Measurements from ENCODE around the gene TRPT1. TPM values are rescaled to one million over a fixed set of nuclear protein-coding genes. Genes with fewer than 3 reads are reported as not detected.
"Not testable (repeated sequence)": the region's sequence is repeated elsewhere in the genome, so short reads cannot be mapped to it uniquely, and the experiment has no call there.

TRPT1 gene
- total RNA-seq, 2 experiments from 2014 or later, result 30.4 to 35.6 TPM

DNA sequence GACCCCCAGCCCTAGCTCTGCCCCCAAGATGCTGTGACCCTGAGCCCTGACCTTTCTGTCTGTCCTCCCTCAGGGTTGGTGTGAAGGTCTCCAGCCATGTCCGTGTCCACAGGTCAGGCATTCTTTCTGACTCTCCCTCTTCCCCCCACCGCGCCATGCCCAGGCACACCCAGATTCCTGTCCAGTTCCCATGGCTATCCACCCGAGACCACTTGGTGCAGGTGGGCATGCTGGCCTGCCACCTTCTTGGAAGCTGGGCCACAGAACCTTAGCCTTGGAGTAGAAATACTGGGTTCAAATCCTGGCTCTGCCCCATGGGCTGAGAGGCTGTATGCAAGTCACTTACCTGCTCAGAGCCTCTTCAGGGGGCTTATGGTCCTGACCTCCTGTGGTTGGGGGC, 23.1 kb upstream of the TRPT1 start:
- Mint-ChIP-seq H3K4me1 (ENCODE audit: low read depth) (peaks cover 21% of the 10 kb centered on the region), H3K9me3 (no peaks in the 10 kb centered on the region), H3K36me3 (no peaks in the 10 kb centered on the region), H3K27me3 (no peaks in the 10 kb centered on the region), H3K4me3 (no peak overlapping the region), H3K27ac (no peak overlapping the region)
- POLR2A ChIA-PET, result interaction anchor here (1.5 to 2.6 kb wide), 2 partner anchors 20 to 22 kb away, joined by 3 to 8 read pairs; no protein-coding TSS in a partner anchor
- CTCF ChIA-PET, result interaction anchor here (0.6 to 3.8 kb wide), 3 partner anchors 22 to 55 kb away, joined by 4 to 29 read pairs (median 12); partner anchors contain the start of gene CATSPERZ
- intact Hi-C loops (cut with micrococcal nuclease), result loop anchor here (10.0 kb wide), 1 partner anchor 866 kb away; the partner anchor contains the start of genes TM7SF2 and ZNHIT2
- DNase-seq, result no peak

DNA sequence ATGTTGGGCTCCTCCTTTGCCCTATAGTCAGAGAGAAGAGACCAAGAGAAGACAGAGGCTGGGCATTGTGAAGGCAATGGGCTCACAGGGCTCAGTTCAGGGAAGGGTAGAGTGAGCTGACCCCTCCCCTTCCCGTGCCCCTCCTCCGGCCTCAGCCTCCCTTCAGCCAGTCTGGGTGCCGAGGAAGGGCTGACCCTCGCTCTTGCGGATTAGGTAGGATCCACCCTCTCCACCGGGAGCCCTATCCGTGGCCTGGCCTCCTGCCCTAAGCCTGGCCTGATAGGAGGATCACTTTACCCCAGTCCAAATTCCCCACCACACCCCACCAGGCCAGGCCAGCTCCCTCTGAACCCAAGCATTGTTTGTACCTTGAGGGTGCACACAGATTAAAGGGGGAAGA, 22.6 kb upstream of the TRPT1 start:
- Mint-ChIP-seq H3K9me3 (no peaks in the 10 kb centered on the region), H3K27ac (no peak overlapping the region), H3K36me3 (peaks cover 4% of the 10 kb centered on the region), H3K4me1 (ENCODE audit: low read depth) (peaks cover 25% of the 10 kb centered on the region), H3K4me3 (no peak overlapping the region), H3K27me3 (no peaks in the 10 kb centered on the region)
- no peak for DNase-seq
- POLR2A ChIA-PET, result interaction anchor here (0.9 to 2.6 kb wide), 3 partner anchors 20 to 63 kb away, joined by 3 to 8 read pairs (median 3); partner anchors contain the start of gene STIP1
- CTCF ChIA-PET, result no interaction called here
- intact Hi-C loops (cut with micrococcal nuclease), result loop anchor here (10.0 kb wide), 1 partner anchor 866 kb away; the partner anchor contains the start of genes TM7SF2 and ZNHIT2

DNA sequence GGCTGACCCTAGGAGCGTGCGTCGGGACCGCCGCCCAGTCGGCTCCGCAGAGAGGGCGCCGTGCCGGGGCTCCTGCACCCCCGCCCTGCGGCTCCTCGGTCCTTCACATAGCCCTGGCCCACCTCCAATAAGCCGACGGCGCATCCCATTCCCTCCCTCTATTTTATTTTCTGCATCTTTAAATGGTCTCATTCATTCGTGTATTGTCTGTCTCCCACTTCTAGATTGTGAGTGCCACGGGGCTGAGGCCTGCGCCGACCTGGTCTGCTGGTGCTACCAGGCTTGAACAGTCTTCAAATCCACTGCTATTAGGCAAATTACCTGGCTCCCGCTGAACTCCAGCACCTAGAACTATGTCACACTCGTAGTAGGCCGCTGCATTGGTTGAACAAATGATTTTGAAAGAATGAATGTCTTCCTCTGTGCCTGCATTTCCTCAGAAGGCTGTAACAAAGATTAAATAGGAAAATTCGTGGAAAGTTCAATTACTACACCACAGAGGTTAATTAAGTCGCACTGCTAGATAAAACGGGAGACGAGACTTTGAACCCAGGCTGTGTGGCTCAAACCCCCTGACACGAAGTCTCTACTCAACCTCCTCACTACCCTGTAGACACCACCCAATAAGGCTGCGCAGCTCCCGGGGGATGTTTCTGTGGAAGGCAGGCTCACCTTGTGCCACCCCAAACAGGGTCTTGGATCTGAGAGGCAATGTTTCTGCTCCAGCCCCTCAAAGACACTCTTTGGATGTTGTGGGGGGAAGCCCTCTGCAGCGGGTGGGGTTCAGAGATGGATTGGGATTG, 21.9 kb upstream of the TRPT1 start:
- intact Hi-C loops (cut with micrococcal nuclease), result loop anchor here (10.0 kb wide), 1 partner anchor 867 kb away; the partner anchor contains the start of genes TM7SF2 and ZNHIT2
- Mint-ChIP-seq H3K27ac (no peak overlapping the region), H3K27me3 (no peaks in the 10 kb centered on the region), H3K4me1 (ENCODE audit: low read depth) (peaks cover 32% of the 10 kb centered on the region), H3K9me3 (no peaks in the 10 kb centered on the region), H3K4me3 (peak overlapping the region; percentile 44), H3K36me3 (peaks cover 9% of the 10 kb centered on the region)
- no peak for DNase-seq
- ChIA-PET CTCF (interaction anchor here (1.1 to 5.0 kb wide), 4 partner anchors 21 to 56 kb away, joined by 3 to 28 read pairs (median 14); partner anchors contain the start of genes CATSPERZ and ESRRA), POLR2A (interaction anchor here (0.9 to 2.4 kb wide), 4 partner anchors 21 to 70 kb away, joined by 3 to 13 read pairs (median 4); partner anchors contain the start of genes ESRRA, PRDX5, STIP1 and TRMT112)

DNA sequence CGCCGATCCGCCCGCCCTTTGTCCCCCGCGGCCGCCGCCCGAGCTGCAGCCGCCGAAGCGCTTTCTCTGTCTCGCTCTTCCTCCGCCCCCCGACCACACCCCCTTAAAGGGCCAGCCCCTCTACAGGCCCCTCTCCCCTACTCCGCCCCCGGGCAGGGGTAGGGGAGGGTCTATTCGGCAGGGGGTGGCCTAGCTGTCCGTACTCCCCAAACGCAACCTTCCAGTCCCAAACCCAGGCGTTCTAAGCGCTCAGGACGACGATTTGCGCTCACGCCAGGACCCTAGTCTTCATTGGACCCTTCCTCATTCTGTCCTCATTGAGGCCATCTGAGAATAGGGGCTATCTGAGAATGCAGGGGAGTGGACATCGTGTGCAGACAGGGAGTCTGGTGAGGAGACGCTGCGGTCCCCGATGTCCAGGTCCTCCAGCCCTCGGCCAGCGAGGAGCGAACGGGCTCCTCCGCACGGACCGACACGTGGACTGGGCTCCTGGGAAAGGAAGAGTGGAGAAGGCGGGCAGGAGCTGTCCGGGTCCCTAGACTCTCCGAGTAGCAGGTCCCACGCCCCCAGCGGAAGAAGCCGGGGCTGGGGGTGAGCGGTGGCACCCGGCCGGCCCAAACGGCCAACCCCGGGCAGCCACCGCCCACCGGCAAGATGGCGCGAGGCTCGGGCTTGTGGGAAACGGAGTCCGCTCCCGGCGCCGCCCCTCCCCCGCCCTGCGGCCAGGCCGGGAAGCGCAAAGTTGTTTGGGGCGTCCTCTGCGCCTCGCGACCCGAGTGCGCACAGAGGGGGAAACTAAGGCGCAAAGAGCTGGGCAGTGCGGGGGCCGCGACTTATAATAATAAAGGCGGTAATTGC, 21.1 kb upstream of the TRPT1 start, which contains the start of gene PPP1R14B:
PPP1R14B (minus strand) TSS at position 73 of the 858 bp plus-strand sequence. CDS start 270 bp downstream, outside the sequence.
- H3K9me3 Mint-ChIP-seq, result no peaks in the 10 kb centered on the region
- ChIA-PET POLR2A (interaction anchor here (0.6 to 3.0 kb wide), 11 partner anchors 13 to 1365 kb away, joined by 3 to 22 read pairs (median 6); partner anchors contain the start of genes BAD, CCDC88B, ESRRA and FERMT3), CTCF (interaction anchor here (0.6 to 5.0 kb wide), 8 partner anchors 16 to 85 kb away, joined by 3 to 28 read pairs (median 5); partner anchors contain the start of genes CATSPERZ and ESRRA)
- intact Hi-C loops (cut with micrococcal nuclease), result loop anchor here (1.0 to 10.0 kb wide), 3 partner anchors 23 to 868 kb away; partner anchors contain the start of genes TM7SF2 and ZNHIT2
- H3K4me1 Mint-ChIP-seq (ENCODE audit: low read depth), result peaks cover 36% of the 10 kb centered on the region
- peaks cover 10% of the 10 kb centered on the region for H3K36me3 Mint-ChIP-seq
- H3K4me3 Mint-ChIP-seq, result peak within 1 kb of the TSS; percentile 91
- H3K27ac Mint-ChIP-seq, result peak within 1 kb of the TSS; percentile 90
- H3K27me3 Mint-ChIP-seq, result no peaks in the 10 kb centered on the region
- peak; percentile 88 for DNase-seq

DNA sequence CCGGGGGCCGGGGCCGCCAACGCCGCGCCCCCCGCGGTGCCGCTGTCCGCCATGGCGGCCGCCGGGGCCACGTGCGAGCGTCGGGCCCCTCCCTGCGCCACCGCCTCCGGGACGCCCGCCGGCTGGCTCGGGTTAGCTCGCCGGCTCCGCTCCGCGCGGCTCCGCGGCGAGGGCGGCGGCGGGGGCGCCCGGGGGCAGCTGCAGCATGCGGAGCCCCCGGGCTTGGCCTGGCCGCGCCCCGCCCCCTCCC, 20.6 kb upstream of the TRPT1 start:
- not testable (repeated sequence) for H3K9me3 Mint-ChIP-seq, H3K27ac Mint-ChIP-seq, DNase-seq, H3K27me3 Mint-ChIP-seq
- H3K36me3 Mint-ChIP-seq, result peaks cover 10% of the 10 kb centered on the region
- peak overlapping the region; percentile 78 for H3K4me3 Mint-ChIP-seq
- POLR2A ChIA-PET, result interaction anchor here (0.6 to 3.0 kb wide), 11 partner anchors 13 to 1364 kb away, joined by 3 to 22 read pairs (median 6); partner anchors contain the start of genes BAD, CCDC88B, ESRRA and FERMT3
- intact Hi-C loops (cut with micrococcal nuclease), result loop anchor here (1.0 to 10.0 kb wide), 3 partner anchors 24 to 868 kb away; partner anchors contain the start of genes TM7SF2 and ZNHIT2
- CTCF ChIA-PET, result interaction anchor here (0.6 to 5.0 kb wide), 7 partner anchors 17 to 85 kb away, joined by 3 to 28 read pairs (median 6); partner anchors contain the start of genes CATSPERZ and ESRRA
- H3K4me1 Mint-ChIP-seq (ENCODE audit: low read depth), result peaks cover 31% of the 10 kb centered on the region

DNA sequence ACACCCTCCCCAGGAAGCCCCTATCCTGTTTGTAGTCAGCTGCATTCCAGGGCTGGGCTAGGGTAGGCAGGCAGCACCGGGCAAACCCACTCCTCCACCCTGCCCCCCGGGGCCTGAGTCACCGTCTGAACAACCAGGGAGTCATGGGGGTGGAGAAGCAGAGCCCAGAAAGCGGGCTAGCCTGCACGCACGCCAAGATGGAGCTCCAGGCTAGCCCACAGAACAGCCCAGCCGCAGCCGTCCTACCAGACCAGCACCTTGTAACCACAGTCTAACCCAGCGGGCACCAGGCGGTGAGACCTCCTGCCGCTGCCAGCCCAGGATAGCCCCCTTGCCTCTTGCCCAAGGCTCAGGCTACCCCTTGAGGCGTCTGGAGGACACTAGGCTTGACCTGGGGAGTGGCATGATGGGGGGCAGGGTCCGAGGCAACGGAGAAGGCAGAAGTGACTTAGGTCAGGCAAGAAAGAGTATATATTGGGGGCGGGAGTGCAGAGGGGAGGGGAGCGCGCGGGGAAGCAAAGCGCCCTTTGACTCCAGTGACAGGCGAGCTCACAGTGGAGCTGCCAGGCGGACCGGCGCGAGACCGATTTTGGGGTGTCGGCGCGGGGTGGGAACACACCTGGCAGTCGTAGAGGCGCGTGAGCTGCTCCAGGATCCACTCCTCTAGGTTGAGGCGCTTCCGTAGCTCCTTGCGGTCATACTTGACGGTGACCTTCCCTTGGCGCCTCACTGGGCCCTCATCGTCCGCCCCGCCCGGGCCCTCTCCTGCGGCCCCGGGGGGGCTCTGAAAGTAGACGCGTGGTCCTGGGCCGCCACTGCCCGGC, 20.0 kb upstream of the TRPT1 start:
- Mint-ChIP-seq H3K27ac (peak overlapping the region; percentile 90), H3K4me3 (peak overlapping the region; percentile 91), H3K27me3 (no peaks in the 10 kb centered on the region), H3K36me3 (peaks cover 10% of the 10 kb centered on the region), H3K9me3 (no peaks in the 10 kb centered on the region), H3K4me1 (ENCODE audit: low read depth) (peaks cover 31% of the 10 kb centered on the region)
- ChIA-PET POLR2A (interaction anchor here (0.6 to 3.0 kb wide), 11 partner anchors 19 to 1327 kb away, joined by 3 to 22 read pairs (median 6); partner anchors contain the start of genes BAD, CCDC88B, FERMT3 and GPR137), CTCF (interaction anchor here (0.6 to 5.0 kb wide), 9 partner anchors 11 to 86 kb away, joined by 3 to 28 read pairs (median 5); partner anchors contain the start of genes CATSPERZ and ESRRA)
- peak; percentile 89 for DNase-seq
- intact Hi-C loops (cut with micrococcal nuclease), result loop anchor here (1.0 to 10.0 kb wide), 3 partner anchors 24 to 869 kb away; partner anchors contain the start of genes TM7SF2 and ZNHIT2

DNA sequence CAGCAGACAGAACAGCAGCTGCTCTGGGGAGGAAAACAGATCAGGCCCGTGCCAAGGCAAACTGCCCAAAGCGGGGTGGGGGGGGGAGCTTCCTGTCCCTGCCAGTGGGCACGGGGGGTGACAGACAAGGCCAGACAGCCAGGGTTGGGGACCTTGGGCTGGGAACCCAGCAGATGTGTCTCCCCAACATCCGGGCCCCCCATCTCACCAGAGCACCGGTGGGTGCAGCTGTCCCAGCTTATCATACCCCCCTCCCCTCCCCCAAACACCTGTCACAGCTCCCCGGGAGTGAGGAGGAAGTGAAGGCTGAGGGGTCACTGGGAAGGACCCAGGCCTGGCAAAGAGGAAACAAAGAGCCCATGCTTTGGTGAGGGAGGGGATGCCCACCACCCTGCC, 19.4 kb upstream of the TRPT1 start:
- Mint-ChIP-seq H3K36me3 (peaks cover 11% of the 10 kb centered on the region), H3K4me1 (ENCODE audit: low read depth) (peaks cover 31% of the 10 kb centered on the region), H3K27ac (peak overlapping the region; percentile 90), H3K9me3 (no peaks in the 10 kb centered on the region), H3K4me3 (peak overlapping the region; percentile 91), H3K27me3 (no peaks in the 10 kb centered on the region)
- intact Hi-C loops (cut with micrococcal nuclease), result loop anchor here (10.0 kb wide), 1 partner anchor 869 kb away; the partner anchor contains the start of genes TM7SF2 and ZNHIT2
- POLR2A ChIA-PET, result interaction anchor here (0.6 to 3.0 kb wide), 10 partner anchors 19 to 1328 kb away, joined by 3 to 22 read pairs (median 7); partner anchors contain the start of genes BAD, FERMT3, GPR137 and NUDT22
- CTCF ChIA-PET, result interaction anchor here (0.6 to 5.0 kb wide), 8 partner anchors 10 to 59 kb away, joined by 3 to 28 read pairs (median 6); partner anchors contain the start of genes CATSPERZ and ESRRA
- DNase-seq, result peak; percentile 44

DNA sequence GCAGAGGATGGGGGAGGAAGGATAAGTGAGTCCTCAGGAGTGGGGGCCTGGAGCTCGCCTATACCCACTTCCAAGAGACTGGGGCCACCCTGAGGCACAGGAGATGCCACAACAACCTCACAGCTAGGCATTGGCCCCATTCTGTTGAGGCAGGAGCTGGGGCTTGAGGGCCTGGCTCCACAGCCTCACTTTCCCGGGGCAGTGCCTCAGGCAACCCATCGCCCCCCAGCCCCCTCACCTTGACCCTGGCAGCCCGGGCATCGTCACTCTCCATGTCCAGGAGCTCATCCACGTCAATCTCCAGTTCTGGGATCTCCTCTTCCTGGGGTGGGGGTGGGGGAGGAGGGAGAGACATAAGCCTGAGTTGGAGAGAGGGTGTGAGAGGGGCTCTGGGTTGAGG, 19.0 kb upstream of the TRPT1 start:
- H3K27me3 Mint-ChIP-seq, result no peaks in the 10 kb centered on the region
- intact Hi-C loops (cut with micrococcal nuclease), result loop anchor here (10.0 kb wide), 1 partner anchor 870 kb away; the partner anchor contains the start of genes TM7SF2 and ZNHIT2
- peaks cover 14% of the 10 kb centered on the region for H3K36me3 Mint-ChIP-seq
- peaks cover 34% of the 10 kb centered on the region for H3K4me1 Mint-ChIP-seq (ENCODE audit: low read depth)
- POLR2A ChIA-PET, result interaction anchor here (0.6 to 3.0 kb wide), 7 partner anchors 22 to 1328 kb away, joined by 3 to 22 read pairs (median 5); partner anchors contain the start of genes FERMT3 and STIP1
- peak overlapping the region; percentile 91 for H3K4me3 Mint-ChIP-seq
- H3K9me3 Mint-ChIP-seq, result no peaks in the 10 kb centered on the region
- peak overlapping the region; percentile 90 for H3K27ac Mint-ChIP-seq
- CTCF ChIA-PET, result interaction anchor here (0.6 to 5.0 kb wide), 4 partner anchors 40 to 59 kb away, joined by 3 to 28 read pairs (median 14); partner anchors contain the start of genes CATSPERZ and ESRRA
- no peak for DNase-seq

DNA sequence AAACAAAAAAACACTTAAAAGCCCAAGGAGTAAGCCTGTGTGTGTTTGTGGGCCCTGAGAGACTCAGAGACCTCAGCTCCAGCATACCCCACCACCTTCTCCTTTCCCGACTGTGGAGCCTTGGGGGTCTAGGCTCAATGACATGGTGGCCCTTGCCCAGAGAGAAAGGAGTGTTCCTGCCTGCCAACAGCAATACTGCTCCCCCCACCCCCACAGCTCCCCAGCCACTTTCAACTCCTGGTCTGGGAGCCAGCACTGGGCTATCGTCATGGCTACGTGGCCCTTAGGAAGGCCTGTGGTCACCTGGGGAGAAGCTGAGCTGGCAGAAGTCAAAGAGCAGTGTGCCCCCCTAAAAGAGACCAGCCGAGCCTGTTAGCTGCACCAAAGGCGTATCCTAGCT, 18.1 kb upstream of the TRPT1 start:
- intact Hi-C loops (cut with micrococcal nuclease), result loop anchor here (10.0 kb wide), 1 partner anchor 871 kb away; the partner anchor contains the start of genes TM7SF2 and ZNHIT2
- DNase-seq, result no peak

More for the DNA sequence above, 18.1 kb upstream of the TRPT1 start:
- H3K4me1 Mint-ChIP-seq (ENCODE audit: low read depth), result peaks cover 35% of the 10 kb centered on the region
- ChIA-PET CTCF (interaction anchor here (0.8 to 5.0 kb wide), 4 partner anchors 7 to 298 kb away, joined by 4 to 28 read pairs (median 17); partner anchors contain the start of genes CATSPERZ, ESRRA and PLCB3), POLR2A (interaction anchor here (0.5 to 3.0 kb wide), 4 partner anchors 8 to 38 kb away, joined by 3 to 22 read pairs (median 4); partner anchors contain the start of gene FERMT3)
- H3K4me3 Mint-ChIP-seq, result peak overlapping the region; percentile 26
- H3K27me3 Mint-ChIP-seq, result no peaks in the 10 kb centered on the region
- H3K9me3 Mint-ChIP-seq, result no peaks in the 10 kb centered on the region
- H3K36me3 Mint-ChIP-seq, result peaks cover 14% of the 10 kb centered on the region
- H3K27ac Mint-ChIP-seq, result peak overlapping the region; percentile 51
